ENCODE measurements around the gene GCSAM. TPM values are rescaled to one million over a fixed set of nuclear protein-coding genes. Genes with fewer than 3 reads are reported as not detected.
"Not testable (repeated sequence)": the region's sequence is repeated elsewhere in the genome, so short reads cannot be mapped to it uniquely, and the experiment has no call there.

Gene GCSAM
- polyA plus RNA-seq, 1 donor from 2014 or later = 34.0 TPM

DNA sequence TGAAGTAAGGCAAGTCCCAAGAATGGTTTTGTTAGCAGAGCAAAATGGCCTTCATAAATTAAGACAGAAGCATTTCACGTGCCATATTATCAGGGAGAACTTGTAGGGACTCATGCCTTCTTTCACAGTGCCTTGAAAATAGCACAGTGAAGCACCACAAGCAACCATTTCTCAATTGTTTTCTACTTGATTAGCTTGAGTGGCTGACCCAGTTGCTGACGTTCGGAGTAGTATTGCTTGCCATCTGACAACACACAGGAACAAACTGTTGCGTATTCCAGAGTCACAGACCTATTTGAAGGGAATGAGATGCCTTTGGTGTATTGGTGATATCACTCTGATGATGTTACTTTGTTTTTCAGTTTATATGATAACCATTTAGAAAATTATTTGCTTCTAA, 49.8 kb downstream of the GCSAM start:
- Mint-ChIP-seq H3K27me3 (peaks cover 19% of the 10 kb centered on the region), H3K9me3 (no peaks in the 10 kb centered on the region), H3K36me3 (no peaks in the 10 kb centered on the region), H3K4me1 (peaks cover 4 to 8% (median 5%) of the 10 kb centered on the region in 3 donors), H3K27ac (no peak overlapping the region), H3K4me3 (no peak overlapping the region)

DNA sequence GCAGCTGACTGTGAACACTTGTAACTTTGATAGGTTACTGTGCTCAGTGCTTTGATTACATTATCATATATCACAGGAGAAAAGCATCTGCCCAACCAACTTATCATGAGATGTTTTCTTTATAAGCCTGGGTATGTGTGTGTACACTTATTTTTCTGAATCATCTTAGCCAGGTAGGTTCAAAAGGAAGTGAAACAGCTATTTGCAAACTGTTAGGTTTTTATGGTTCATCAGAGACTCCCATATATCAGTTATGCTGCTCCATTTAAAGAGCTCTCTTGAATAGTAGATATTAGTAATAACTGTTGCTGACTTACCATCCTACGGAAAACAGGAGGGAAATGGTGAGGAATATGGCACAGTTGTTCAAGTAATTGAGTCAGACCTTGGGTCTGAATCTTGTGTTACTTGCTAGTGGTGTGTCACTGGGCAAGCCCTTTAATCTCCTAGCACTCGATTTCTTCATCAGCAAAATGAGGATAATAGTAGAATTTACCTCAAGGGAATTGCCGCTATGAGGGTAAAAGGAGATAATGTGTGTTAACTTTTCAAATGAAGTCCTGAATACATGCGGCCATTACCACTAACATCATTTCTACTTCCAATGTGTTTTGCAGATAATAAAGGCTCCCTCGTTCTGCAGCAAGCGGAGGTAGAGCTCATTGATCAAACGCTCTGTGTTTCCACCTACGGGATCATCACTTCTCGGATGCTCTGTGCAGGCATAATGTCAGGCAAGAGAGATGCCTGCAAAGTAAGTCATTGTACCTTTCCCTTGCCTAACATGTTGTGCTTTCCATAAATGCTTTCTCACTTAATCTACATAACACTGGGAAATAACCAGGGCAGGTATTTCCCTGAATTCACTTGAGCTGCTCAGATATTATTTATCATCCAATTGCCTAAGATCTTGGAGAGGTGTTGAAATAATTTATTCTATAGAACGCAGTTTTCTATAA, 54.6 kb downstream of the GCSAM start:
- Mint-ChIP-seq H3K36me3 (no peaks in the 10 kb centered on the region), H3K4me1 (peaks cover 0 to 6% (median 0%) of the 10 kb centered on the region in 3 donors), H3K9me3 (no peaks in the 10 kb centered on the region), H3K27me3 (peaks cover 15% of the 10 kb centered on the region), H3K27ac (no peak overlapping the region), H3K4me3 (no peak overlapping the region)

DNA sequence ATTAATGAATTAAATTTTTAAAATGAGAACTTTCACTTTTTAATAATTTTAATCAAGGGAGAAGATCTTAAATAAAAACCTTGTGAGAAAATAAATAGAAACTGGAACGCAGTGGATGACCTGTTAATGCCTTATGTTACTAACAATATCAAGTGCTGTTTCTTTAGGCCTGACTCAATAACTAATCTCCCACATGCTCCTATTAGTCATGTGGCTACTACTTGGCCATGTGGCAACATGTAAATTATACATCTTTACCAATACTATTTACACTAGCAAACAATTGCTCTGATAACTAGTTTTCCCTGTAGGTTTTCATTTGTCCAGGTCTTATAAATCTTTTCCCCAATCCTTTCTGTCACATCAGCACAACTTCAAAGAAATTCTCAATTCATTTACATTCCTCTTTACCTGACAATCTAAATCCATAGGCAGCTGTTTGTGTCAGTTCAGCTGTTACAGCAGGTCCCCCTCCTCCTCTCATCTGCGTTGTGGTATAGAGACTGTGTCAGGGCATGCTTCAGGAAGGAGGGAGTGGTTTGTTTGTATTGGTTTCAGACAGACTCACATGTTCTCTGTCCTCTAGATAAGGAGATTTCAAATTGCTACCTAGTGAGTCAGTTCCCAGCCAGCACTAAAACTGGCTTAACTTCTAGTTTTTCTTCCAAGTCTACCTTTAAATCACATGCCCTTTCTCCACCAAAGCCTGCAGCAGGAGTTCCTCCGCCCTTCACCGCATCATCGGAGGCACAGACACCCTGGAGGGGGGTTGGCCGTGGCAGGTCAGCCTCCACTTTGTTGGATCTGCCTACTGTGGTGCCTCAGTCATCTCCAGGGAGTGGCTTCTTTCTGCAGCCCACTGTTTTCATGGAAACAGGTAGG, 58.2 kb downstream of the GCSAM start:
- H3K4me1 Mint-ChIP-seq = peaks cover 0 to 6% (median 0%) of the 10 kb centered on the region in 3 donors
- no peak overlapping the region for H3K27ac Mint-ChIP-seq
- H3K36me3 Mint-ChIP-seq = no peaks in the 10 kb centered on the region

DNA sequence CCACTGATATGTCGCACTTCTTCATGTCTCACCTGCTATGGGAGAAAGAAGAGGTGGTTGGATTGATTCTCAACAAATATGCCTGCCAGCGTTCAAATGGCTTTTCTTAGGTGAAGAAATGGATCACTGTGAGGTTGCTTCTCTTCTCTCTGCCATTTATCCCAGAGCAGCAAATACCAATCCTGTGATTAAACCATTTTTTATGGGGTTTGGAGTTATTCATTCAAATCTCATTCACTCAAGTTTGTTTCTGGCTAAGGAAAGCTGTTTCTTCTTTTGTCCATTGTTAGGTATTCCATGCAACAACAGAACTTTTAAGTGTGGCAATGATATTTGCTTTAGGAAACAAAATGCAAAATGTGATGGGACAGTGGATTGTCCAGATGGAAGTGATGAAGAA, 59.0 kb downstream of the GCSAM start:
- Mint-ChIP-seq H3K36me3 (no peaks in the 10 kb centered on the region), H3K27ac (no peak overlapping the region), H3K9me3 (no peaks in the 10 kb centered on the region), H3K4me1 (peaks cover 0 to 6% (median 0%) of the 10 kb centered on the region in 3 donors), H3K27me3 (peaks cover 13% of the 10 kb centered on the region), H3K4me3 (no peak overlapping the region)

More for the DNA sequence above, 58.2 kb downstream of the GCSAM start:
- H3K27me3 Mint-ChIP-seq = peaks cover 16% of the 10 kb centered on the region
- H3K4me3 Mint-ChIP-seq = no peak overlapping the region
- H3K9me3 Mint-ChIP-seq = no peaks in the 10 kb centered on the region

DNA sequence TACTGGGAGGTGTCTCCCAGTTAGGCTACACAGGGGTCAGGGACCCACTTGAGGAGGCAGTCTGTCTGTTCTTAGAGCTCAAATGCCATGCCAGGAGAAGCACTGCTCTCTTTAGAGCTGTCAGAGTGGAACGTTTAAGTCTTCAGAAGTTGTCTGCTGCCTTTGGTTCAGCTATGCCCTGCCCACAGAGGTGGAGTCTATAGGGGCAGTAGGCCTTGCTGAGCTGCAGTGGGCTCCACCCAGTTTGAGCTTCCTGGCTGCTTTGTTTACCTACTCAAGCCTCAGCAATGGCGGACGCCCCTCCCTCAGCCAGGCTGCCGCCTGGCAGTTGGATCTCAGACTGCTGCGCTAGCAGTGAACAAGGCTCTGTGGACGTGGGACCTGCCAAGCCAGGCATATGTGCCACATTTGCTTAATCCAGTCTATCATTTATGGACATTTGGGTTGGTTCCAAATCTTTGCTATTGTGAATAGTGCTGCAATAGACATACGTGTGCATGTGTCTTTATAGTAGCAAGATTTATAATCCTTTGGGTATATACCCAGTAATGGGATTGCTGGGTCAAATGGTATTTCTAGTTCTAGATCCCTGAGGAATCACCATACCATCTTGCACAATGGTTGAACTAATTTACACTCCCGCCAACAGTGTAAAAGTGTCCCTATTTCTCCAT, 60.5 kb downstream of the GCSAM start:
- H3K9me3 Mint-ChIP-seq, H3K4me1 Mint-ChIP-seq, H3K4me3 Mint-ChIP-seq, H3K27ac Mint-ChIP-seq, H3K36me3 Mint-ChIP-seq: not testable (repeated sequence)
- H3K27me3 Mint-ChIP-seq = peaks cover 13% of the 10 kb centered on the region

Other genes with a start within 250 kb of the GCSAM start
- 44.2 TPM for gene ABHD10, start 154.2 kb downstream of the GCSAM start, polyA plus RNA-seq
- not detected for gene TAGLN3, start 134.3 kb downstream of the GCSAM start, polyA plus RNA-seq
- not detected for gene TMPRSS7, start 98.5 kb downstream of the GCSAM start, polyA plus RNA-seq
- 0.50 TPM for gene C3orf52, start 46.9 kb downstream of the GCSAM start, polyA plus RNA-seq
- not detected for gene SLC9C1, start 161.0 kb upstream of the GCSAM start, polyA plus RNA-seq
- 40.9 TPM for gene CD200, start 199.9 kb upstream of the GCSAM start, polyA plus RNA-seq

All from IgD-negative memory B cell (primary cell).